MCF 10A (cell line): ENCODE results near the gene UBP1. TPM values are rescaled to one million over a fixed set of nuclear protein-coding genes. Genes with fewer than 3 reads are reported as not detected.

Experiments
- BruUV-seq: library from RNA; stranded (reverse); fragments of 400-500 nt; replicated peaks from 2 replicates; lab custom pipeline; 2021; lab: Mats Ljungman, UMichigan
- CTCF ChIA-PET: fragments of 300-600 bp; sonication (Branson Sonifier 250); formaldehyde crosslinking; extraction: SDS; loops from one replicate; lab custom pipeline; 2021; ENCODE audit warnings: antibody characterized with exemption, inconsistent platforms; lab: Yijun Ruan, JAX
- POLR2A ChIA-PET: fragments of 300-600, 350-650 bp; sonication (Branson Sonifier 250); formaldehyde crosslinking; extraction: SDS; loops from one replicate; lab custom pipeline; 2020; ENCODE audit warnings: antibody characterized with exemption, inconsistent platforms; lab: Yijun Ruan, JAX
- DNase-seq: peaks from one replicate; pipeline ENCODE4 v3.0.0-alpha.2; 2018; ENCODE audit not compliant: unreplicated experiment
- H3K27ac Mint-ChIP-seq: one replicate; pipeline ENCODE4 v1.8.0; 2022; ENCODE audit warnings: mild to moderate bottlenecking, low read depth, mixed read lengths; ENCODE audit not compliant: unreplicated experiment
- H3K27me3 Mint-ChIP-seq: one replicate; pipeline ENCODE4 v1.8.0; 2022; ENCODE audit warnings: mixed read lengths; ENCODE audit not compliant: insufficient read depth, unreplicated experiment
- H3K36me3 Mint-ChIP-seq: one replicate; pipeline ENCODE4 v1.8.0; 2022; ENCODE audit warnings: mild to moderate bottlenecking, moderate library complexity, mixed read lengths; ENCODE audit not compliant: insufficient read depth, unreplicated experiment
- H3K4me1 Mint-ChIP-seq: one replicate; pipeline ENCODE4 v1.8.0; 2022; ENCODE audit warnings: mixed read lengths; ENCODE audit not compliant: insufficient read depth, unreplicated experiment
- H3K4me3 Mint-ChIP-seq: one replicate; pipeline ENCODE4 v1.8.0; 2022; ENCODE audit warnings: mild to moderate bottlenecking, moderate library complexity, mixed read lengths; ENCODE audit not compliant: unreplicated experiment
- H3K9me3 Mint-ChIP-seq: one replicate; pipeline ENCODE4 v1.8.0; 2022; ENCODE audit warnings: mixed read lengths; ENCODE audit not compliant: unreplicated experiment
- intact Hi-C: fragments of 100-400 bp; cut with micrococcal nuclease; formaldehyde crosslinking; loops from 2 replicates; pipeline ENCODE4 v1.14.1; 2022
- total RNA-seq: library from RNA; stranded (reverse); gene quantifications from 2 replicates; pipeline ENCODE4 v1.2.3, GENCODE V29; 2022
- TF ChIP-seq, protein P1 (sequence below): fragments of 200-600 bp; IDR thresholded peaks from one replicate; pipeline ENCODE4 v1.8.0; 2022; ENCODE audit warnings: antibody characterized with exemption, mild to moderate bottlenecking; ENCODE audit not compliant: unreplicated experiment

Gene UBP1
- total RNA-seq, 1 experiment from 2014 or later, result 72.6 TPM

DNA sequence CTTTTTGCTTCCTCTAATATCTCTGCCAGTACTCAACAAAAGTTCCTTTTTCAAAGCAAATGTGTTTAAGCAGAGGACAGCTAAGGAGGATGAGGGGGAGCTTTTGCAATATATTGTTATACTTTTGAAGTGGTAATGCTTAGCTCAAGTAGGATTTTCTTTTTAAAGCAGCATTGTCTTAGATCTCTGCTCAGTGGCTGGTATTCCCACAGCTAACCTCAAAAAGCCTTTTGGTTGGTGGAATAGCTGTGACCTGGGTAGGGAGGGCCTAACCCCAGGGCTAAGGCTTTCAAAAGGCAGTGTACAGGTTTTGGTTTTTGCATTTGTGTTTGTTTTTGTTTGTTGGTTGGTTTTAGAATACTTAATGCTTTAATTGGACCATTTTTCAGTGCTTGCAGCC, 76.1 kb downstream of the UBP1 start:
- ChIA-PET POLR2A (interaction anchor here (1.0 to 2.6 kb wide), 3 partner anchors 9 to 87 kb away, joined by 3 to 8 read pairs (median 3); partner anchors contain the start of gene FBXL2), CTCF (interaction anchor here (0.7 to 2.5 kb wide), 4 partner anchors 9 to 417 kb away, joined by 3 to 30 read pairs (median 9); no protein-coding TSS in a partner anchor)
- TF ChIP-seq, protein P1, sequence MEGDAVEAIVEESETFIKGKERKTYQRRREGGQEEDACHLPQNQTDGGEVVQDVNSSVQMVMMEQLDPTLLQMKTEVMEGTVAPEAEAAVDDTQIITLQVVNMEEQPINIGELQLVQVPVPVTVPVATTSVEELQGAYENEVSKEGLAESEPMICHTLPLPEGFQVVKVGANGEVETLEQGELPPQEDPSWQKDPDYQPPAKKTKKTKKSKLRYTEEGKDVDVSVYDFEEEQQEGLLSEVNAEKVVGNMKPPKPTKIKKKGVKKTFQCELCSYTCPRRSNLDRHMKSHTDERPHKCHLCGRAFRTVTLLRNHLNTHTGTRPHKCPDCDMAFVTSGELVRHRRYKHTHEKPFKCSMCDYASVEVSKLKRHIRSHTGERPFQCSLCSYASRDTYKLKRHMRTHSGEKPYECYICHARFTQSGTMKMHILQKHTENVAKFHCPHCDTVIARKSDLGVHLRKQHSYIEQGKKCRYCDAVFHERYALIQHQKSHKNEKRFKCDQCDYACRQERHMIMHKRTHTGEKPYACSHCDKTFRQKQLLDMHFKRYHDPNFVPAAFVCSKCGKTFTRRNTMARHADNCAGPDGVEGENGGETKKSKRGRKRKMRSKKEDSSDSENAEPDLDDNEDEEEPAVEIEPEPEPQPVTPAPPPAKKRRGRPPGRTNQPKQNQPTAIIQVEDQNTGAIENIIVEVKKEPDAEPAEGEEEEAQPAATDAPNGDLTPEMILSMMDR, result no peak
- H3K9me3 Mint-ChIP-seq, result no peaks in the 10 kb centered on the region
- BruUV-seq, result no TSS peak
- no peak overlapping the region for H3K4me3 Mint-ChIP-seq
- DNase-seq, result no peak
- no peaks in the 10 kb centered on the region for H3K27me3 Mint-ChIP-seq
- intact Hi-C loops, result no loop called here
- H3K36me3 Mint-ChIP-seq, result peaks cover 16% of the 10 kb centered on the region
- peaks cover 6% of the 10 kb centered on the region for H3K4me1 Mint-ChIP-seq
- no peak overlapping the region for H3K27ac Mint-ChIP-seq

DNA sequence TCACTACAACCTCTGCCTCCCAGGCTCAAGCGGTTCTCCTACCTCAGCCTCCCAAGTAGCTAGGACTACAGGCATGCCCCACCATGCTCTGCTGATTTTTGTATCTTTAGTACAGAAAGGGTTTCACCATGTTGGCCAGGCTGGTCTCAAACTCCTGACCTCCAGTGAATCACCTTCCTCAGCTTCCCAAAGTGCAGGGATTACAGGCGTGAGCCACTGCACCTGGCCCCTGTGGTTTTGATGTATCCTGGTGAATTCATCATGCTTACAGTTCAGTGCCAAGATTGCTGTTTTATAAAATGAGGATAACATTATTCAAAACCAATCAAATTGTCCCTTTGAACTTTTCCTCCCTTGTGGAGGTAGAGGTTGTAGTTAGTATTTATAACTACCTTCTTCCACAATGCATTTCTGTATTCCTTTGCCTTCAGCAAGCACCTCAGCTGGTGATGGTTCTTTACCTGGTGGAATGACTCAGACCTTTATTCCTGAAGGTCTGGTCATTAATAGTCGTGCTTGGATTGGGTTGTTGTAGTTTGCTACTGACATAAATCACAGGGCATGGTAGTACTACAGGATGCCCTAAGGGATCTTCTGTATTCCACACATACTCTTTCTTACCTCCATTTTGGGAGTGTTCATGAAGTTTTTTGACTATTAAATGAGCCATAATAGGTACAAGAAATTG, 76.9 kb downstream of the UBP1 start:
- H3K27ac Mint-ChIP-seq, result no peak overlapping the region
- H3K9me3 Mint-ChIP-seq, result no peaks in the 10 kb centered on the region
- no TSS peak for BruUV-seq
- CTCF ChIA-PET, result interaction anchor here (0.7 to 2.5 kb wide), 4 partner anchors 10 to 416 kb away, joined by 3 to 30 read pairs (median 9); no protein-coding TSS in a partner anchor
- no peak overlapping the region for H3K4me3 Mint-ChIP-seq
- peaks cover 6% of the 10 kb centered on the region for H3K4me1 Mint-ChIP-seq
- no peaks in the 10 kb centered on the region for H3K27me3 Mint-ChIP-seq
- POLR2A ChIA-PET, result interaction anchor here (0.7 to 2.6 kb wide), 2 partner anchors 10 to 85 kb away, joined by 3 to 8 read pairs; no protein-coding TSS in a partner anchor
- intact Hi-C loops, result no loop called here
- no peak for DNase-seq
- TF ChIP-seq, protein P1, result no peak
- H3K36me3 Mint-ChIP-seq, result peaks cover 13% of the 10 kb centered on the region

DNA sequence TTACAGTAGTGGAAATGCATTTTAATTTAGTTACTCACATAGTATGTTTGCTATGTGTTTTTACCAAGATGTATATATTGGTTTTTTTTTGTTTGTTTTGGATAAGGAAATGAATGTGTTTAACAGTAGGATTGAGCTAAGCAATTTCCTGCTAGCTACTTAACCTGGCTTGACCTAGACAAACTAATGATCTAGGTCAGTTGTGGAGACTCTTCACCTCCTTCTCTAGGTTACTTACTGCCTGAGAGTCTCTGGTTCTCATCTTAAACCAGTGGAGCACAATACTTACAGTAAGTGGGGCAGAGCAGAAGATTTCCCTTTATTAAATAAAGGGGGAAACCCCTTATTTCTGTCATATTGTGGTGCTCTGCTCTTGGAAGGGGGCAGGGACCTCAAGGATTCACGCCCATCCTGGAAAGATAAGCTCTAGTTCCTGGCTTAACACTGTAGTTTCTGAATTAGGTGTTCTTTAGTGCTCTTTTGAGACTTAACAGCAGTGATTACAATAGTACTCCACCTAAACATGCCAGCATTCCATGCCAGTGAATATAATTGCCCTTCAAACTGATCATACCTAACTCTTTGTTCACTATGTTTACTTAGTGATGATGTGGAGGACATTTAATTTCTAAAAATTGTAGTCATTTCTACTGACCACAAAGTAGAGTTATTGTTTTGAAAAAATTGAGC, 79.9 kb downstream of the UBP1 start:
- Mint-ChIP-seq H3K4me3 (peak overlapping the region; percentile 14), H3K27me3 (no peaks in the 10 kb centered on the region), H3K4me1 (peaks cover 12% of the 10 kb centered on the region), H3K36me3 (peaks cover 5% of the 10 kb centered on the region), H3K27ac (peak overlapping the region; percentile 70), H3K9me3 (no peaks in the 10 kb centered on the region)
- BruUV-seq, result no TSS peak
- TF ChIP-seq, protein P1, result no peak
- ChIA-PET POLR2A (interaction anchor here (0.6 to 1.2 kb wide), 4 partner anchors 13 to 408 kb away, joined by 3 to 5 read pairs (median 4); no protein-coding TSS in a partner anchor), CTCF (interaction anchor here (0.6 to 7.2 kb wide), 3 partner anchors 12 to 224 kb away, joined by 3 to 63 read pairs (median 4); no protein-coding TSS in a partner anchor)
- intact Hi-C loops, result no loop called here
- peak; percentile 54 for DNase-seq
